HG03575 (cell line): ENCODE results near the gene RSPO4.

Source experiments
- ATAC-seq: cut with Tn5 transposase; IDR thresholded peaks from one replicate; pipeline ENCODE4 v1.9.1; 2021; ENCODE audit not compliant: unreplicated experiment, insufficient number of reproducible peaks, low FRiP score; ENCODE audit errors: extremely low read depth

Gene RSPO4

DNA sequence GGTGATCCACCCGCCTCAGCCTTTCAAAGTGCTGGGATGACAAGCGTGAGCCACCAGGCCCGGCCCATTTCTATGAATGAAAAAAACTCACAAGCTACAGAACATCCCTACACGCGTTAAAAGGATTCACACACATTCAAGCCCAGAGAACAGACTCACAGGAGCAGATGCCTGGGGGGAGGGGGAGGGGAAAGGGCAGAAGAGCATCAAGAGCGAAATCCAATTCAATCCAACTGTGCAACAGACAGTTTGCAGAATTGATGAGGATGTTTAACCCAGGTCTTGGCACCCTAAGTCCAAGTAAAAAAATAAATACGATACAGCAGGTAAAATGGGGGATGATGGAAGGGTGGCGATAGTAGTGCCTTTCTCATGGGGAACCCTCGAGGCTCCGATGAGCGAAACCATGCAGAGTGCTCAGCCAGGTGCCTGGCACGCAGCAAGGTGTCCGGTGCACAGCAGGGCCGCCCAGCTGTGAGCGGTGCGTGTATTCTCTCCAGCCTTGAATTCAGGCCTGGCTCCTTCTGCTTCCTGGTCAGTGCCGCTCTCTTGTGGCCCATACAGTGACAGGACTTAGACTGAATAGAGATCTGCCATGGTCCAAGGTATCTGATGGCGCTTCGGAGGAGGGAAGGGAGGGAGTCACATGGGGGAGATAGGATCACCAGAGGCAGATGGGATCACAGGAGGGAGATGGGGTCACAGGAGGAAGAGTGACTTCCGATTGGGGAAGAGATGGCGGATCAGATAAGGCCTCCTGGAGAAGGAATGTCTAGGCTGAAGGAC, 50.5 kb downstream of the RSPO4 start:
- ATAC-seq, result no peak

DNA sequence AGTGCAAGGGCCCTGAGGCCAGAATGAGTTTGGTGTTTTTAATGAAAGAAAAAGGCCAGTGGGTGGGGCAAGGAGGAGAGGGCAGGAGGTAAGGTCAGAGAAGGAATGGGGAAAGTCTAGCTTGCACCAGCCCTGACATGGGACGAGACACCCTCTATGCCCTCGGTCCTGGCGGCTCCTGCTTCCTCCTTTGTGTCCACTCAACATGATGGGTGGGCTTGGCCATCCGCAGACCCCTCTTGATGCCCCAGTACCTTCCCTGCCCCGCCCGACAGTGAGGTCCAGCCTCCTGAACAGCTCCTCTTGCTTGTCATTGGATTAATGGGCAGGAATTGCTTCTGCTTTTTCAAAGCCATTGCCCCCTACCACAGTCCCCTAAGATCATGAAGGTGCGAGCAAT, 52.4 kb downstream of the RSPO4 start:
- ATAC-seq, result no peak

DNA sequence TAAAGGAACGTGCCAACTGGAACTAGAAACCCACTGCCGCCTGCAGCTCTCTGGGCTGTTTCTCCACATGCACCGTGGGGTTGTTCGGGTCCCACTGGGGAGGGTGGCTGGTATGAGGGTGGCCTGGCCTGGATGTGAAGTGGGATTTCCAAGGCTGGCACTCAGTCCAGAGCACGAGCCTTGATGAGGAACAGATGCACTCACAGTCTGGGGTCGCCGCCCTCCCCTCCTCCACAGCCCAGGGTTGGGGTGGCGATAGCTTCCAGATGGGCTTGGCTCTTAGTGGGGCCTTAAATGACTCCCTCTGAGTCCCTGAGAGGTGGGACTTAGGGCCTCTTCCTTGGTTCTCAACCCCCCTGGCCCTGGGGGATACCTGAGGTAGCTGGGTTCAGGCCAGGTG, 55.3 kb downstream of the RSPO4 start:
- no peak for ATAC-seq

DNA sequence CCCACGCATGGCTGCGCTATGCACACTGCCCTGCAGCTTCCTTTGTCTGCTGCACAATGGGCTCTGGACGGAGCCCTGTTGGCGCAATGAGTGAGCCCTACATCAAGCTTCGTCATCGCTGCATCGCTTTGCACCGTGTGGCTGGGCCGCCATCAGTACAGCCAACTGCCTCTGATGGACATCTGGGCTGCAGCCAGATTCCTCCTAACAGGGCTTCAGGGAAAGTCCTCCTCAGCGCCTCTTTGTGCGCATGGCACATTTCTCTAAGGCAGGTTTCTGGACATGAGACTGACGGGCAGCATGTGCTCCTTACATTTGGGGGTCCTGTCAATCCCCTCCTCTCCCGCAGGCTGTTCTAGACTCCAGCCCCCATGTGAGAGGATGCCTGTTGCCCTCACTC, 56.3 kb downstream of the RSPO4 start:
- ATAC-seq, result no peak

DNA sequence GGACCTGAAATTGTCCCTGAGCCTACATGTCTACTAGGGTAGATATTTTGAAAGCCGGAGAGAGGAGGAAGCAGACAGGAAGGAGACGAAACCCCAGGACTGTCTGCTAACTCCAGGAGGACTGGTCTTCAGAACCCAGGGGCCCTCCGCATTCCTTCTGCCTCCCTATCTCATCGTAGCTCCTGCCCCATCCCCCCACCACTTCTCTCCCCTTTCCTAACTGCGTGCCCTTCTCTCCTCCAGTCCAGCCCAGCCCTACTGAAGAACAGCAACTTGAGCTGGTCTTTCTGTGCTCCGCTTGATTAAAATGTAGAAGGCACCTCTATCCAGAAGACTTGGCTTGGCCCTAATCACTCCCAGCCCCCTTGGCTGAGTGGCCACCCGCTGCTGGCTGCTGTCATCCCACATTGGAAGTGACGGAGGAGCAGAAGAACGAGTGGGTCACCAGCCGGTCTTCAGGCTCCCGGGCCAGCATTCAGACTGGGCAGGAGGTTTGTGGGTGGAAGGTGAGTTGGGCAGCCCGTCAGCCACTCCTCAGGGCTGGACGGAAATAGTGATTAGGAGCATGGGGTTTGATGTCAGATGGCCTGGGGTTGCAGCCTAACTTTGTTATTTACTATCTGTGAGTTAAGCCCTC, 57.2 kb downstream of the RSPO4 start:
- ATAC-seq, result no peak

DNA sequence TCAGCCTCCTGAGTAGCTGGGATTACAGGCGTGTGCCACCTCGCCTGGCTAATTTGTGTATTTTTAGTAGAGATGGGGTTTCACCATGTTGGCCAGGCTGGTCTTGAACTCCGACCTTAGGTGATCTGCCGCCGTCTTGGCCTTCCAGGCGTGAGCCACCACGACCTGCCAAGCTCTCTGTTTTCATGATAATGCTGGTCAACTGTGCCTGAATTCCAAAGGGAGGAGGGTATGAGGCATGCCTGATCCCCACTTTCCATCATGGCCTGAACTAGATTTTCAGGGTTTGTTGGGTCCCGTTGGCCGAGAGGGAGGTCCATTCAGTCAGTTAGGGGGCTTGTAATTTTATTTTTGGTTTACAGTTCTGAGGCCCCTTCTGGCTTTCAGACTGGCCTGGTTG, 58.0 kb downstream of the RSPO4 start:
- no peak for ATAC-seq

DNA sequence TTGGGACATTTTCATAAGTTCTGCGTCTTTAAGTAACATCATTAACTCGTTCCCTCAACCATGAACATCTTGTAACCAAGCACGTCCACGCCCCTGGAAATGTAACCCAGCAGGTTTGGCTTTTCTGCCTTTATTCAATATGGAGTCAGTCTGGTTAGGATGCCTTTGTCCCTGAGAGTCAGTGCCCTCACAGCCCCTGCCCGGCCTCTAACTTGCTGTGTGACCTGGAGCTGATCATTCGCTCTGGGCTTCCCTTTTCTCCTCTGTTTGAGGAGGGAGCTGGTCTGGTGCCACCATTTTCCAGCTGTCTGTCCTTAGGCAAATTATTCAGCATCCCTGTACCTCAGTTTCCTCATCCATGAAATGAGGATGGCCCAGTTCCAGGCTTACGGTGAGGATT, 59.5 kb downstream of the RSPO4 start:
- no peak for ATAC-seq

DNA sequence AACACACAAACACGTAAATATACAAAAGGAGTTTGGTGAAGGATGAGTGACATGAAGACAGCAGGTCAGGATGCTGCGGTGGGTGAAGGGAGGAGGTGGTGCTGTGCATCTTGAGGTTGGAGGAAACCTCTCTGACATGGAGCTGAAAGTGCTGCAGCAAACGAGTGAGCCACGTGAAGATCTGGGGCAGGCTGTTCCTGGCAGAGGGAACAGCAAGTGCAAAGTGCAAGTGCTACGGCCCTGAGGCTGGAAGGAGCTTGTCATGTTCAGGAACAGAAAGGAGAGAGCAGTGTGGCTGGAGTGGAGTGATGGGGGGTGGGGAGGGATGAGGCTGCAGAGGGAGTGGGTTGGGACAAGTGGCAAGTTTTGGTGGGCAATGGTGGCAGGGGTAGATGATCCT, 61.2 kb downstream of the RSPO4 start:
- ATAC-seq, result no peak

DNA sequence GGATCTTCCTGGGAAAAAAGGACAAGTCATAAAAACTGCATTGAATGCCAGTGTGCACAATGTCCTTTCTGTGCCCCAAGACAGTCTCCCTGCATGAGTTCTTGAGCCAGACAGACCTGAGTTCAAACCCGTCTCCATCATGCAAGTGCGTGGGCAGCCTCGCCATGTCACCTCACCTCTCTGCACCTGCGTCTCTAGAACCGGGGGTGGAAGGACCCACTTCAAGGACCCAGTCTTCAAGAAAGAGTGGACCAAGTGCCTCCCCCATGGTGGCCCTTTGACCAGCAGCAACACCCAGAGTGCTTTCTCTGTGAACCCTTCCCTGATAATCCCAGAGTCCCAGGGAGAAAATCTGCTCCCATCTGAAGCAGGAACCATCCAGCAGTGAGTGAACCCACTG, 62.5 kb downstream of the RSPO4 start:
- ATAC-seq, result no peak

DNA sequence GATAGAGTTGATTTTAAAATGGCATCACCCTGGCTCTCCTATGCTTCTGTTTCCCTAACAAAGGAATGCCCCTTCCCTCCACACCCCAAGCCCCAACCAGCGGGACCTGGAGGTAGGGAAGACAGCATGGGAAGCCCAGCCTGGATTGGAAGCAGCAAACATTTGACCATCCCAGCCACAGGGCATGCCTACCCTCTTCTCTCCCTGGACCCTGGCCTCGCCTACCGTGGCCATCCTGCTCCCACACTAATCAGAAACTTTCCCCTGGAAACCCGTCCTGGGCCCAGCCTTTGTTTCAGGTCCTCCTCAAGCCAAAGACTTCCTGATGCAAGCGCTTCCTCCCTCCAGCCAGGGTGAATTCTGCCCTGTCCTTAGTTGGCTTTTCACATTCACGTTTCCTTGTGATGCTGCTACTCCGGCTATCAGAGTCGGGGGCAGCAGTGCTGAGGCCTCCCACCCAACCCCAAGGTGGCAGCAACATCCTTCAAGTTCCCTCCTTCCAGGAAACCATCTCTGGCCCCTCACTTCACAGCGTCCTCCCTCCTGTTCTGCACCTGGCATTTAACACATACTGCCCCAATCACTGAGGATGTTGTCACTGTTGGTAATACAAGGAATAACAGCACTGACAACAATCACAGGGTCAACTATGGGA, 67.8 kb downstream of the RSPO4 start:
- ATAC-seq, result no peak

DNA sequence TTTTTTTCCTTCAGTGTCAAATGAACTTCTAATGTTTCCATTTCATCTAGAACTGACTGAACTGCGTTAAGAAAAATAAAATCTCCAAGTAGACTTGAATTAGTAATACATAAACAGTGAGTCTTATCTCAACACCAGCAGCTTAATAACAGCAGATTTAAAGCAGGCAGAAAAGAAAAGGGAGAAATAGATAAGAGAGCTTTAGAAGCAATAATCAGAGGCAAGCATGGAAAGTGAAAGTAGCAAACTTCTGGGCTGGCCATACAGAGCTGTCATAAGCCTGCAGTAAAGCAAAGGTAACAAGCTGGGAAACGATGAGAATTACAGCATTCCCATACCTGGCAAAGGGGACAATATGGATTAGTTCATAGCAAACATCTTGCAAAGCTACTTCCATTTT, 69.1 kb downstream of the RSPO4 start:
- no peak for ATAC-seq

DNA sequence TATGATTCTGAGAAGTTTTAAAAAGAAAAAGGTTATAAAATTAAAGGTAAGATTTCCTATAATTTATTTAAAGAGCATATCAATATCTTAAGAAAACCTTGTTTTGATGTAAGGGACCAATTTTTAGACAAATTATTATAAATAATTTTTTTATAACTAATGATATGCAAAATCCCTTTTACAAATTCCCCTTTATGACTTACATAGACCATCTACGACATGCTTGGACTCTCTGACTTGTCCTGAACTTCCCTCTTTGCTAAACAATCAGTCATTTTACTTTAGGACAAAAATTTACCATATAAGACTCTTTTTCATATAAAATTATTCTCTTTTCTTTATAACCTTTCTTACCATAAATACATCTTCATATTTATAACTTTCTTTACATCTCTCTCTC, 70.7 kb downstream of the RSPO4 start:
- ATAC-seq, result no peak

DNA sequence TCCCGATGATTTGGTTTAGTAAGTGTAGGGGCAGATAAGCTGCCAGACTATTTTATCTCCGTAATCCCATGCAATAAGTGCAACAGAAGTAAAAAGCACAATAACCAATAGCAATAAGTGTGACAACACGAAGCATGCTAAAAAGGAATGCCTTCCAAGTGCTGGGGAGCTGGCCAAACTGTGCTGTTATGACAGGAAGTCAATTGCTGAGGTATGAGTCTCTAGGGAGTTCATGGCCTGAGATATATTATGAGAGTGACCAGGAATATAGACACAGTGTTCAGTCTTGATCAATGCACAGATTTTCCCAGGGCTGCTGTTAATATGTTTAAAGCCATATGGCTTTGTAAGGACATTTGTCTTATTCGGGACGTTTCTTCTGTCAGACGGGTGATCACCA, 75.4 kb downstream of the RSPO4 start:
- no peak for ATAC-seq

DNA sequence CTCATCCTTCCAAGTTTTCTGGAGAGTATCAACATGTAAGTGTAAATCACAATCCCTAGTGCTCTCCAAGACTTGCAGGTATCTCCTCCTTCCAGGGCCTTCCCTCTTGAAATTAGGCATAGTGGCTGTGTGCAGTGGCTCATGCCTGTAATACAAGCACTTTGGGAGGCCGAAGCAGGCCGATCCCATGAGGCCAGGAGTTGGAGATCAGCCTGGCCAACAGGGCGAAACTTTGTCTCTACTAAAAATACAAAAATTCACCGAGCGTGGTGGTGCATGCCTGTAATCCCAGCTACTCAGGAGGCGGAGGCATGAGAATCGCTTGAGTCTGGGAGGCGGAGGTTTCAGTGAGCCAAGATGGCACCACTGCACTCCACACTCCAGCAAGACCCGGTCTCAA, 76.6 kb downstream of the RSPO4 start:
- no peak for ATAC-seq

DNA sequence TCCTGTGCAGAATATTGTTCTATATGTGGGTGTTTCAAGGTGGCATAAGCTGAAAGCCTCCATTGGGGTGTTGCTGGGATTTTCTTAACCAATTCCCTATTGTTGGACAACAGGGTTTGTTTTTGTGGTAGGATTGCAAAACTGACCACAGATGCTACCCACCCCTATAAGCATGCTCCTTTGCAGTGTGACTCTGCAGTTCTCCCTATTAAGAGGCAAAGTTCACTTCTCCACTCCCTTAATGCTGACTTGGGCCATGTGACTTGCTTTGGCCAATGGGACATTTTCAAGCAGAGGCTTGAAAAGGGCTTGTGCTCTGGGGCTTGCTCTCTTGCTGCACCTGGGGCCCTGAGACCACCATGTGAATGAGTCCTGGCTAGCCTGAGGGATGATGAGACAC, 77.5 kb downstream of the RSPO4 start:
- ATAC-seq, result no peak

DNA sequence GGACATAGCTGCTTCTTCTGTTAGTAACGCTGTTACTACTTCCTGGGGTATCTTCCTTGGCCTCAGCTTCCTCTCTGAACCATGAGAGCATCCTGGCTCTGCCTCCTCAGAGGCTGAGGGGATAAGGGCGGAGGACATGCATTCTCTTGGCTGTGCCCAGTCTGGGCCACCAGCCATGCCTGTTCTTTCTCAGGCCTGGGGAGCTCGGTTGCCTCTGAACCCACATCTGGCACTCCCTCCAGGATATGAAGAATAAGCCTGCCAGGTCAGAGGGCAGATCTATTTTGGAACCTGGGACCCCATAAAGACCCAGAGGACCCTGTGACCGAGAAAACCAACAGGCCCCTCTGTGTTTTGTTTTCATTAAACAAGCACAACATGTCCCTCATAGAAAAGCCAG, 79.3 kb downstream of the RSPO4 start:
- no peak for ATAC-seq

DNA sequence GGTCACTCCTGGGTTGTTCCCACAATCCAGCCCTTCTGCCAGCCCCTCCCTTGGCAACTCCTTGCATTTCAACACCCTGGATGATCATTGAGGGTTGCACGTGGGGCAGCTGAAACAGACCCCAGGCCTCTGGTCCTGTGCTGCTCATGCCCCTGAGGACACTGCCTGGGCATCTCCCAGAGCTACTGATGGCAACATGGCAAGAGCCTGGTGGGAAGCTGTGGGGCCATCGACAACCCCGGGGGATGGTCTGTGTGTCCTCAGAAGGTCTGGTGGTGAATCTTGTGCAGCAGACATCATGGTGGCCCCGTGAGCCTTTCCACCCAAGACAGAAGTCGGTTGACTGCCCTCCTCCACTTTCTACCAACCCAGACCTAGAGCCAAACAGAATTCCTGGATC, 81.0 kb downstream of the RSPO4 start:
- no peak for ATAC-seq

DNA sequence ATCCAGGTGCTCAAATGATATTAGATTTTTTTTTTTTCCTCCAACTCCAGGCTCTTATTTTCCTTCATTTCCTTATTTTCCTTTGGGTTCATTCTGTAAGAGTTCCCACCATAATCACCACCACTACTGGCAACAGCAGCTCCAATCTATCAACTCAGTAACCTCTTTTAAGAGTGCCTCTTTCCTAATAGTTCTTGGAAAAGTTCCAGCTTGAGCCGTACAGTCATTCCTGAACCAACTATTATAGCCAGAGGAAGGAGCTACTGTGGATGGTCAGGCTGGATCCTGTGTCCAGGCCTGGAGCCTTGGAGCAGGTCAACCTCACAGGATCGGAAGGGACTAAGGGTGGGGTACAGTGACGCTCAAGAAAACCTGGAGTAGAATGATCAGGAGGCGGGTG, 81.8 kb downstream of the RSPO4 start:
- ATAC-seq, result no peak

DNA sequence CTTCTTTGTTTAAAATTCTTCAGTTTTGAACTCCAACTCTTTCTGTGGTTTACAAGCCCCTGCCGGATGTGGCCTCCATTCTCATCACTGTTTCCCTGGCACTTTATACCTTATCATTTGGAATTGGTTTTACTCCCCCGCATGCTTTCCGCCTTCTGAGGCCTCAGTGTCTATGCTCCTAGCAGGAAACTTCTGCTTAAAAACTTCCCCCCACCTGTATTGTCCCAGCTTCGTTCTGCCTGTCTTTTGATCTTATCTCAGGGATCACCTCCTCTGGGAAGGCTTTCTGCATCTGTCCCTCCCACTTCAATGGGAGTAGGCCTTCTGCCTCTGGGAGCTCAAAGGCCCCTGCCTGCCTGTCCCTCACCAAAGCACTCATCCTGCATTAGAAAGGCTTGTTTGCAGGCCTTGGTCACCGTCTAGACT, 82.6 kb downstream of the RSPO4 start:
- ATAC-seq, result no peak

DNA sequence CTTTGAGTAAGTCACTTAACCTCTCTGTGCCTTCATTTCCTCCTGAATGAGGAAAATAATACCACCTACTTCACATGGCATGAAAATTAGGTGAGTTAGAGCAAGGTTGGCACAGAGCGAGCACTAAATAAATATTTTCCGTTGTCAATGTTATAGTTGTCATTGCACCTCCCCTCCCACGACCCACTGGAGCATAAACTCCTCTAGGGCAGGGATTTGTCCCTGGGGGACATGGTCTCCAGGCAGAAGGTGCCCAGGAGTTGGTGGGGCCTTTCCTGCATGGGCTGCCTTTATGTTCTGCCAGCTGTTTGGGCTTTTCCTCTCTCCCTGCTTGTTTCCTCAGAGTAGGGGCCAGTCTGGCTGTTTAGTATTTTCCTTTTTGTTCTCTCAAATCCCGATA, 84.7 kb downstream of the RSPO4 start:
- no peak for ATAC-seq
